Activated CD4-positive, alpha-beta memory T cell treated with anti-CD3 and anti-CD28 coated beads, Interleukin-2, amount 10 ng/mL, durations not matched to agents 7 days and 5 days (primary cell): ENCODE results near the gene ST8SIA2. TPM values are rescaled to one million over a fixed set of nuclear protein-coding genes. Genes with fewer than 3 reads are reported as not detected.

ENCODE experiments used
- CTCF ChIA-PET: fragments of 350-600 bp; sonication (Branson Sonifier 250); formaldehyde crosslinking; loops from one replicate; lab custom pipeline; 2021; ENCODE audit warnings: antibody characterized with exemption, inconsistent platforms; lab: Charles Lee
- POLR2A ChIA-PET: fragments of 350-600 bp; sonication (Branson Sonifier 250); formaldehyde crosslinking; loops from one replicate; lab custom pipeline; 2021; ENCODE audit warnings: antibody characterized with exemption; lab: Charles Lee
- DNase-seq: peaks from one replicate; pipeline ENCODE4 v3.0.0-alpha.2; 2020
- H3K27ac Mint-ChIP-seq: one replicate; pipeline ENCODE4 v1.8.0; 2021; ENCODE audit warnings: mild to moderate bottlenecking, mixed read lengths
- H3K27me3 Mint-ChIP-seq: one replicate; pipeline ENCODE4 v1.8.0; 2021; ENCODE audit warnings: mixed read lengths
- H3K36me3 Mint-ChIP-seq: one replicate; pipeline ENCODE4 v1.8.0; 2021; ENCODE audit warnings: low read depth, mixed read lengths
- H3K4me1 Mint-ChIP-seq: one replicate; pipeline ENCODE4 v1.8.0; 2021; ENCODE audit warnings: mixed read lengths
- H3K4me3 Mint-ChIP-seq: one replicate; pipeline ENCODE4 v1.8.0; 2021; ENCODE audit warnings: mild to moderate bottlenecking, mixed read lengths
- H3K9me3 Mint-ChIP-seq: one replicate; pipeline ENCODE4 v1.8.0; 2021; ENCODE audit warnings: mixed read lengths
- total RNA-seq, 2 experiments: library from RNA; stranded (reverse); gene quantifications; one replicate each; pipeline ENCODE4 v1.2.3, GENCODE V29; 2021

Gene ST8SIA2
- total RNA-seq, 2 experiments from 2014 or later = not detected

DNA sequence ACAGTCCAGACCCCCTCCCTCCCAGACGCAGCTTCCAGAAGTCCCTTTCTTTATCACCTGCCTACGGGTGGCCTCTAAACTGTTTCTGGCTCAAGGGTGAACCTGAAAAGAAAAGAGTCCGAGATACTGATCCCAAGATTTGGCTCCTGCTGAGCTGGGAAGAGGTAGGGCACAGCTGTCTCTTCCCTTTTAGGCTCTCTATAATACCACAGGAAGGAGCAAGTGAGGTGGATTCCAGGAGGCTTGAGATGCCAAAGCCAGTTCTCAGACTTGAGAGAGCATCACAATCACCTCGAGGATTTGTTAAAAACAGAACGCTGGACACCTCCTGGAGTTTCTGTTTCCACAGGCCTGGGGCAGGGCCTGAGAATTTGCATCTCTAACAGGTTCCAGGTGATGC, 12.3 kb downstream of the ST8SIA2 start:
- no peak overlapping the region for H3K27ac Mint-ChIP-seq
- H3K4me3 Mint-ChIP-seq = no peak overlapping the region
- ChIA-PET POLR2A (no interaction called here), CTCF (no interaction called here)
- no peaks in the 10 kb centered on the region for H3K36me3 Mint-ChIP-seq
- no peak for DNase-seq
- peaks cover 8% of the 10 kb centered on the region for H3K27me3 Mint-ChIP-seq
- H3K9me3 Mint-ChIP-seq = no peaks in the 10 kb centered on the region
- no peaks in the 10 kb centered on the region for H3K4me1 Mint-ChIP-seq

DNA sequence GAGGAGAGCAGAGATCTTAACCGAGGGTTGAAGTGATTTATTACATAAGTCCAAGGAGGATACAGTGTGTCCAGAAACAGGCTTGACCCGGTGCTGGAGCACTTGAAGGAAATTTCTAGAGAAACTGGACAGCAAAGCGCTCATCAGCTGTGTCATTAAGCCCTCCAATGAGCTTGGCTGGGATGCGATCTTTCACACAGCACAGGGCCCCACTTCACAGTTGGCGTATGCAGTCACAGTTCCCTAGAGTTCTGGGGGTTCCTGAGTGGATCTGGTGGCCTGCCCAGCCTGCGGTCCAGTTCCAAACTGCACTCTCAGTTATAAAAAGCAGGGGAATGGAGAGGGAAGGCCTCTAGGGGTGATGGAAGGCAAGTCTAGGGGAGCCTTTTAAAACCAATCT, 13.6 kb downstream of the ST8SIA2 start:
- ChIA-PET POLR2A (no interaction called here), CTCF (no interaction called here)
- Mint-ChIP-seq H3K9me3 (no peaks in the 10 kb centered on the region), H3K36me3 (no peaks in the 10 kb centered on the region), H3K4me3 (no peak overlapping the region), H3K4me1 (no peaks in the 10 kb centered on the region), H3K27ac (no peak overlapping the region), H3K27me3 (peaks cover 6% of the 10 kb centered on the region)
- no peak for DNase-seq

DNA sequence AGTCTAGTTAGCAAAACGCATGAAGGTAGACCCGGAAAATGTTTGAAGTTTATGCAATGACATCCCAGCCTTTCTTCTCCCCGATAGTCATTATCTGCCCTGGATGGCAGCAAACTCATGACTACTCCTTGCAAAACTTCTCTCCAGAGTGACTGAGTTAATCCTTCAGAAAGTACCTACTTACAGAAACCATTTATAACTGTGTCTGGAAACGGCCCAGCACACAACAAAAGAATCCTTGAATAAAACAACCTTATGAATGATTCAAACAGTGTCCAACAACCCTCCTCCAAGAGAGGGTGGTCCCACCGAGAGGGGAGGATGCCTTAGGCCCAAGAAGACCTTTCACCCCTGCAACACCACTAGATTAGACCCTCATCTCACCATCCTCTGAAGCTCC, 14.2 kb downstream of the ST8SIA2 start:
- Mint-ChIP-seq H3K4me1 (no peaks in the 10 kb centered on the region), H3K27me3 (peaks cover 6% of the 10 kb centered on the region), H3K9me3 (no peaks in the 10 kb centered on the region), H3K36me3 (no peaks in the 10 kb centered on the region), H3K4me3 (no peak overlapping the region), H3K27ac (no peak overlapping the region)
- ChIA-PET POLR2A (no interaction called here), CTCF (no interaction called here)
- DNase-seq = no peak

DNA sequence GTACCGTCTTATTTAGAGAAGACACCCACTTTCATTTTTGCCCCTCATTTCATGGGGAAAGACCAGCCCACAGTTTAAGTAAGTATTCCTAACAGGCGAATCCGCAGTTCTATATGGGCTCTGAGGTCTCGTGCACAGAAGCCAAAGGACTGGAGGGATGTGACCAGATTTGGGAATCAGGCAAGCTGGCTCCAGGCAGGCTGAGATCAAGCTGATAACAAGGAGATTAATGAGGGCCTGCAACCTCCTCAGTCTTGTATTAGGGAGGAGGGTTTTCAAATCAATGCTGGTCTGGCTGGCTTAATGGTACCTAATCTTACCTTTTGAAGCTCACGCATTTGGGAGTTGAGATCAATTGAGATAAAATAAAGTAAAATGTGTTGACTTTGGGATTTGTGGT, 15.3 kb downstream of the ST8SIA2 start:
- no peaks in the 10 kb centered on the region for H3K36me3 Mint-ChIP-seq
- DNase-seq = no peak
- H3K27me3 Mint-ChIP-seq = peaks cover 6% of the 10 kb centered on the region
- POLR2A ChIA-PET = no interaction called here
- no peaks in the 10 kb centered on the region for H3K4me1 Mint-ChIP-seq
- no peaks in the 10 kb centered on the region for H3K9me3 Mint-ChIP-seq
- CTCF ChIA-PET = no interaction called here
- H3K4me3 Mint-ChIP-seq = no peak overlapping the region
- H3K27ac Mint-ChIP-seq = no peak overlapping the region

DNA sequence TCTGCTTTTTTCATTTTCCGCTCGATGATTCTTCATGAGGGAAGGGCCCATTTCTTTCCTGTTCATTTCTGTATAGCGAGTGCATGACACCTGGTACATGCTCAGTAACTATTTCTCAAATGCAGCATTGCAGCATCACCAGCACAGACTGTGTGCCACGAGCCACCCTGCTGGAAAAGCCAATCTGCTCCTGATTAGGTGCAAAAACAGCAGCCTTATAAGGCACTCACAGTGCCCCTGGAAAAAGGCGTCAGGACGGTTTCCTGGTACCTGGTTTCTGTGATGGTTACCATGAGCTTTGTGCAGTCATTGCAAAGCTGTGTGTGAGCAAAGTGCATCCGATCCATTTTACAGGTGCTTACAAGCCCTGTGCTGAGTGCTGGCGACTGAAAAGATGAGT, 15.8 kb downstream of the ST8SIA2 start:
- Mint-ChIP-seq H3K4me1 (no peaks in the 10 kb centered on the region), H3K9me3 (no peaks in the 10 kb centered on the region), H3K27ac (no peak overlapping the region), H3K36me3 (no peaks in the 10 kb centered on the region), H3K4me3 (no peak overlapping the region), H3K27me3 (peaks cover 6% of the 10 kb centered on the region)
- CTCF ChIA-PET = no interaction called here
- DNase-seq = no peak
- POLR2A ChIA-PET = no interaction called here

DNA sequence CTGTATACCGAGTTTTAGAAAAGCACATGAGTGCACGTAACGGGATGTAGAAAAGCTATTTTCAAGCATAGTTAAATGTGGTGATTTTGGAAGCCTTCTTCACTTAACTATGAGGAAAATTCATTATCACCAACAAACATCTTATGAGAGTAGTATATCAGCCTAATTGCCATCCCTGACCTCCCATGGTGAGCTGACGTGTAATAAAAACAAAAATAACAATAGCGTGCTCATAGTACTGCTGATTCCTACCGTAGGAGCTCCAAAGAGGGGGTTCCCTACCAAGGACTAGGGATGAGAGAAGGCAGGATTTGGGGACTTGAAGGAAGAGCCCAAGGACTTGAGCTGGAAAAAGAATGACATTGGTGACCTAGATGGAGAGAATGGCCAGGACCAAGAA, 16.9 kb downstream of the ST8SIA2 start:
- no peaks in the 10 kb centered on the region for H3K9me3 Mint-ChIP-seq
- peaks cover 6% of the 10 kb centered on the region for H3K27me3 Mint-ChIP-seq

DNA sequence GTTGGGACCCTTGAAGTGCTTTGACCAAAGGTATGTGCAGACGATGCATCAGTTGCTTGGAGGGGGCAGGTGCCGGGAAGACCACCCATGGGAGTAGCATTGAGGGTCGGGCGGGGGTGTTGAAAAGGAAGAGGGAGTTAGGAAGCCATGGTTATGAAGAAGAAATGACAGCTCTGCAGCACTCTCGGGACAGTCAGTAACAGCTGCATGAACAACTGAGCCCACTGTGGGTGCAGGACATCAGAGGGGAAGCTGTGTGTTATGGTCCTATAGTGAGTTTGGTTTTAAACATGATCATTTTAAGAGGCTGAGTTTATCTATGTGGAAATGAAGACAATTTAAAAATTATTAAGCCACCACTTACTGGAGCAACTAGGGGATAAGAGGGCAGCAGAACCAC, 17.6 kb downstream of the ST8SIA2 start:
- Mint-ChIP-seq H3K9me3 (no peaks in the 10 kb centered on the region), H3K27ac (no peak overlapping the region), H3K36me3 (no peaks in the 10 kb centered on the region), H3K4me1 (no peaks in the 10 kb centered on the region), H3K27me3 (peaks cover 10% of the 10 kb centered on the region), H3K4me3 (no peak overlapping the region)
- ChIA-PET CTCF (no interaction called here), POLR2A (no interaction called here)
- no peak for DNase-seq

More for the DNA sequence above, 16.9 kb downstream of the ST8SIA2 start:
- H3K4me1 Mint-ChIP-seq = no peaks in the 10 kb centered on the region
- H3K36me3 Mint-ChIP-seq = no peaks in the 10 kb centered on the region
- CTCF ChIA-PET = no interaction called here
- no peak overlapping the region for H3K4me3 Mint-ChIP-seq
- no peak for DNase-seq
- POLR2A ChIA-PET = no interaction called here
- H3K27ac Mint-ChIP-seq = no peak overlapping the region

DNA sequence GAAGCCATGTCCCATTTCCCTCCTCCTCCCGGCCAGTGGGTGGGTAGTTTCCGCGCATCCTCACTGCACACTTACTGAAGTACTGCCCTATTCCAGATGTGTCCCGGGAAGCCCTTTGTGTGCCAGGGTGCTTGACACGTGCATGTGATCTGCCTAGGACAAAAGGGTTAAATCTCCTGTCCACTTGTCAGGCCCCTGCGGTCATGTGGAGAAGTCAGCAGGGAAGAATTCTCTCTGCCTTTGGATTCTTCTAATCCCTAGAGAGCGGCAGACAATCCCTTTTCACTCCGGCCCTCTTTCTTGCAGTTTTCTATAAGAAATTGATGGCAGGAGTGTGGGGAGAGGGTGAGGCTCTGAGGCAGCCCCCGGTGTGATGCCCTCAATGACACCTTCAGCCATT, 19.8 kb downstream of the ST8SIA2 start:
- H3K27ac Mint-ChIP-seq = no peak overlapping the region
- no peaks in the 10 kb centered on the region for H3K9me3 Mint-ChIP-seq
- peaks cover 9% of the 10 kb centered on the region for H3K27me3 Mint-ChIP-seq
- DNase-seq = no peak
- no peaks in the 10 kb centered on the region for H3K4me1 Mint-ChIP-seq
- ChIA-PET POLR2A (no interaction called here), CTCF (no interaction called here)
- H3K36me3 Mint-ChIP-seq = no peaks in the 10 kb centered on the region
- H3K4me3 Mint-ChIP-seq = no peak overlapping the region

DNA sequence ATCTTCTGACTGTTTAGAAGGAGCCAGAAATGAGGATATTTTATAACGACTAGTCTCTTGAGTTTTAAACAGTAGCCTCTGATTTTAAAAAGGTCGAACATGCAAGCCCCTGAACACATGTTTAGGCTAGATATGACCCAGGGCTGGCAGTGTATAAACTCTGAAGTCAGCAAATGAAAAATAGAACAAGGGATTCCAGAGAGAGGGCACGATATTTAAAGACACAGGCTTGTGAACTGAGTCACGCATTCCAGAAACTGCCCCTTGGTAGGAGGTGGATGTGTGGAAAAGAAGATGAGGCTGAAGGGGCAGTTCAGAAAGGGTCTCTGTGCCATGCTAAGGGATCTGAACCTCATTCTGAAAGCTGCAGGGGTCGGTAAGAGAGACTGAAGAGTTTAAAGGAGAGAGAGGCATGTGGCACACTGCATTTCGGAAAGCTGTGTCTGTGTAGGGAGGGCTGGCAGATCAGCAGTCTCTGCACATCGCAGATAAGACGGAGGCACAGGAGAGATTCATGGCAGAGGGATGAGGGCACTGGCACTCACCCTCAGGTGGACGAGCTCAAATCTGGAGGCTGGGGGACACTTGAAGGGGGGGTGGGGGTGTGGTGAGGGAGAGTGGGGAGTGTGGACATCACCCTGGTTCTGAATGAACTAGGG, 22.1 kb downstream of the ST8SIA2 start:
- H3K4me3 Mint-ChIP-seq = no peak overlapping the region
- ChIA-PET POLR2A (no interaction called here), CTCF (no interaction called here)
- H3K27ac Mint-ChIP-seq = no peak overlapping the region
- H3K9me3 Mint-ChIP-seq = no peaks in the 10 kb centered on the region
- no peak for DNase-seq
- no peaks in the 10 kb centered on the region for H3K4me1 Mint-ChIP-seq
- H3K36me3 Mint-ChIP-seq = no peaks in the 10 kb centered on the region
- peaks cover 6% of the 10 kb centered on the region for H3K27me3 Mint-ChIP-seq

DNA sequence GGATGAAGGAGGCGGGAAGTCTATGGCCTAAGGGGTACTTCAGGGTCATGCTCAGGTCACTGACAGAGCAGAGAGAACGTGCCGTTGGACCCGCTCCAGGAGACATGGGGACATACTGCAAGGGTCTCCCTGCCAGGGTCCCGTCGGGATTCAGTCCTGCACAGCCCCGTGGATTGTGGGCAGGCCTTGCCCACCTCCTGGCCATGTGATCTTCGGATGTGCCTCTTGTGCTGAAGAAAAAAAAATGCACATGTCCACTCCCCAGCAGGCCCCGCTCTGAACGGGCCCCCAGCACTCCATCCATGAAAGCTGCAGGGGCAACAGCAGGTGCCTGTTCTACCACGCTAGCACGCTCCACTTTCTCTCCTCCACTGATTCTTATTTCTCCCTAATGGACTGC, 22.9 kb downstream of the ST8SIA2 start:
- Mint-ChIP-seq H3K27ac (no peak overlapping the region), H3K4me3 (no peak overlapping the region), H3K9me3 (no peaks in the 10 kb centered on the region), H3K27me3 (peaks cover 6% of the 10 kb centered on the region), H3K36me3 (no peaks in the 10 kb centered on the region), H3K4me1 (no peaks in the 10 kb centered on the region)
- no peak for DNase-seq
- ChIA-PET CTCF (no interaction called here), POLR2A (no interaction called here)

DNA sequence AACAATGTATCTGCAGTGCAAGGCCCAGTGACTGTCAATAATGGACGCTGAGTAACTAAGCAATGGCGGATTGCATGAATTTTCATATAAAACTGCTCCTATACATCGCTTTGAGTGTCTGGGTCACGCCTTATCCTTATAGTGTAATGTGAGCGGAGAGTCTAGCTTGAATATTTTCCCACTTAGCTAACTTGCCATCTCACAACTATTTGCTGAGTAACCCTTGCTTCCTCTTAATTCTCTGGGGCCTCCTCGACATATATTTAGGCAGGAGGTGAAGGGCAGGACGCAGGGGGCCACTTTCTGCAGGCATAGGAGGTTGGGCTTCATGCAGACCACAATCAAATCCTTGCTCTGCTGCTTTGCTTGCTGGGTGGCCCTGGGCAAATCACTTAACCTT, 24.0 kb downstream of the ST8SIA2 start:
- H3K27ac Mint-ChIP-seq = no peak overlapping the region

DNA sequence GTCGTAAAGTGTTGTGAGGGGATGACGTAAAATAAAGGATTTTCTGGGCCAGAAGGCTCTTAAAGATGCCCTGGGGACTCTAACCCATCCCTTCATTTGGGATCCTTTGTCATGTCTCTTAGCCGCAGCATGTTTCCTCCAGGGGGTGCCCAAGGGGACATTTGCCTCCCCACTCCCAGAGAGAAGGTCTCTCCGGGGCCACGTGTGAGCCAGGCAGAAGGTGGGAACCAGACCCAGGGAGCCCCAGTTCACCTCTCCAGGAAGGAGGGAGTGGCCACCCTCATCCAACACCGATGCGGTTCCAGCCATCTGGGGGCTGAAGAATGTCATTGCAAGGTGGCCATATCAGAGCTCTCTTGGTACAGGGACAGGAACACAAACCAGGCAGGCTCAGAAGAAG, 25.2 kb downstream of the ST8SIA2 start:
- ChIA-PET POLR2A (no interaction called here), CTCF (no interaction called here)
- no peaks in the 10 kb centered on the region for H3K9me3 Mint-ChIP-seq
- H3K4me3 Mint-ChIP-seq = no peak overlapping the region
- H3K27me3 Mint-ChIP-seq = peaks cover 11% of the 10 kb centered on the region
- no peaks in the 10 kb centered on the region for H3K4me1 Mint-ChIP-seq
- DNase-seq = no peak
- H3K36me3 Mint-ChIP-seq = no peaks in the 10 kb centered on the region
- no peak overlapping the region for H3K27ac Mint-ChIP-seq

More for the DNA sequence above, 24.0 kb downstream of the ST8SIA2 start:
- Mint-ChIP-seq H3K36me3 (no peaks in the 10 kb centered on the region), H3K27me3 (peaks cover 10% of the 10 kb centered on the region), H3K4me3 (no peak overlapping the region), H3K9me3 (no peaks in the 10 kb centered on the region), H3K4me1 (no peaks in the 10 kb centered on the region)
- CTCF ChIA-PET = no interaction called here
- POLR2A ChIA-PET = no interaction called here
- DNase-seq = no peak

DNA sequence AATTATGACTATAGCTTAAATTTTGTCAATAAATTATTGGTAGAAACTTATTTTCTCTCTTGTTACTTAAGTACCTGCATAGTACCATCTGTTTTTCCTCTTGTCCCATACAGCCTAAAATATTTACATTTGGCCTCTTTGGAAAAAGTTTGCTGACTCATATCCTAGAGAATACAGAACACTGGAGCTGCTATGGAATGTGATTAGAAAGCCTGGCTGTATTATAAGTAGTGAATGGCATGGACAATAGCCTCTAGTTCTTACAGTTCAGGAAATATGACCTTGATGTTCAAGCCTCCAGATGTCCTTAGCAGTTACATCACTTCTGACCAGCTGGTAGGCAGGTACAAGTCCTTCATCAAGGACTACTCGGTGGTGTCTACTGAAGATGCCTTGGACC, 28.3 kb downstream of the ST8SIA2 start:
- no peak for DNase-seq
- Mint-ChIP-seq H3K4me3 (no peak overlapping the region), H3K4me1 (no peaks in the 10 kb centered on the region), H3K27ac (no peak overlapping the region), H3K27me3 (peaks cover 22% of the 10 kb centered on the region), H3K9me3 (no peaks in the 10 kb centered on the region), H3K36me3 (no peaks in the 10 kb centered on the region)
- CTCF ChIA-PET = no interaction called here
- POLR2A ChIA-PET = no interaction called here

DNA sequence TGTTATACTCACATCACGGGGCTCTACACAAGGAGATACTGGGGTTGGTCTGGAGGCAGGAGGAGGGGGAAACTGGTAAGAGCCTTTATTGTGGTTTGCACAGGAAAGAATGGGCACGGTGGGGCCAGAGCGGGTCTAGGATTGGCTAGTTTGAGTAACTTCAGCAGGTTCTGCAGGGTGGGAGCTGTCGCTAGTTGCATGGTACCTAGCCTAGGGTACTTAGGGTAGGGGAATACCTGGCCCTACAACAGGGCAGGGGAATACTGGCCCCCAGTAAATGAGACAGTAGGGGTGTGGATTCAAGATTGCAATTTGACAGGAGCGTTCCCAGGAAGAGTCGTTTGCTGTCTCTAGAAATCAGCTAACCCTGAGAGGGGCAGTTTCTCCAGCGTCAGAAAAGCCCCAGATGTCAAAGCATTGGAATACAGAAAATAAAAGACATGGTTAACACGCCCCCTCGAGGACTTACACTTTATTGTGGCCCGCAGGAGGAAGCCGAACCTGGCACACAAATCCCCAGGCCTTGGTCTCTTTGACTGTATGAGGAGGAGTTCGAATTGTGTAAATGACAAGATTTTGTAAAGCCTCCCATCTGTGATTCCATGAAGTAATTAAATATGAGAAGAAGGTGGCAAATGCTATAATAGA, 32.0 kb downstream of the ST8SIA2 start:
- peaks cover 27% of the 10 kb centered on the region for H3K27me3 Mint-ChIP-seq
- POLR2A ChIA-PET = no interaction called here

More for the DNA sequence above, 32.0 kb downstream of the ST8SIA2 start:
- CTCF ChIA-PET = no interaction called here
- no peaks in the 10 kb centered on the region for H3K4me1 Mint-ChIP-seq
- H3K4me3 Mint-ChIP-seq = no peak overlapping the region
- no peaks in the 10 kb centered on the region for H3K36me3 Mint-ChIP-seq
- H3K27ac Mint-ChIP-seq = no peak overlapping the region
- DNase-seq = no peak
- no peaks in the 10 kb centered on the region for H3K9me3 Mint-ChIP-seq
